GM12878 (cell line): Measurements from ENCODE around the gene TACR1. TPM values are rescaled to one million over a fixed set of nuclear protein-coding genes. Genes with fewer than 3 reads are reported as not detected.

Source experiments
- ATAC-seq: fragments of 200-7000 bp; cut with Tn5 transposase; 3 replicates; pipeline ENCODE4 v1.9.1; 2020; ENCODE audit warnings: mild to moderate bottlenecking, moderate library complexity
- BruUV-seq: library from RNA; stranded (reverse); fragments of 400-500 nt; replicated peaks from 2 replicates; lab custom pipeline; 2021; lab: Mats Ljungman, UMichigan
- CTCF ChIA-PET: fragments of 300-600 bp; sonication (Branson Sonifier 250); formaldehyde crosslinking; extraction: SDS; loops from one replicate; lab custom pipeline; 2021; ENCODE audit warnings: inconsistent platforms; lab: Yijun Ruan, JAX
- POLR2A ChIA-PET: fragments of 350-600 bp; formaldehyde crosslinking; extraction: SDS; loops from one replicate; lab custom pipeline; 2021; ENCODE audit warnings: inconsistent platforms; lab: Charles Lee
- RAD21 ChIA-PET: fragments of 300-600 bp; sonication (Branson Sonifier 250); formaldehyde crosslinking; loops from one replicate; lab custom pipeline; 2023; ENCODE audit warnings: antibody characterized with exemption; ENCODE audit not compliant: unreplicated experiment; lab: Charles Lee
- SMC1A ChIA-PET: fragments of 300-600 bp; sonication (Branson Sonifier 250); formaldehyde crosslinking; loops from one replicate; lab custom pipeline; 2023; ENCODE audit not compliant: unreplicated experiment, uncharacterized antibody; lab: Charles Lee
- DNase-seq: peaks from one replicate; pipeline ENCODE4 v3.0.0-alpha.2; 2011; ENCODE audit warnings: low read depth, low spot score
- FAIRE-seq: peaks from 3 replicates; lab custom pipeline; 2011; peaks lifted over from hg19 to GRCh38; lab: Jason Lieb, UNC
- H2AFZ ChIP-seq: 2 replicates; pipeline ENCODE4 v1.6.0; 2011; ENCODE audit warnings: low read depth, low read length, control low read depth; ENCODE audit not compliant: control insufficient read depth
- H3K27ac ChIP-seq: 2 replicates; pipeline ENCODE4 v1.5.1; 2011; ENCODE audit warnings: control low read depth; ENCODE audit not compliant: control insufficient read depth, insufficient read depth
- H3K27me3 ChIP-seq, 2 experiments: replicated peaks in 1 of 2; 2 replicates each; pipeline versions ENCODE4 v1.6.0 to v1.6.1; 2011; ENCODE audit warnings: low read length in 1 of 2; ENCODE audit not compliant: control insufficient read depth in 2 of 2, insufficient read depth in 2 of 2
- H3K36me3 ChIP-seq, 2 experiments: 2 replicates each; pipeline ENCODE4 v1.5.1; 2011; ENCODE audit warnings: low read length in 1 of 2; ENCODE audit not compliant: control insufficient read depth in 2 of 2, insufficient read depth in 2 of 2
- H3K4me1 ChIP-seq: 2 replicates; pipeline ENCODE4 v1.6.1; 2011; ENCODE audit warnings: mild to moderate bottlenecking, low read length, moderate library complexity, mixed read lengths; ENCODE audit not compliant: control insufficient read depth, insufficient read depth
- H3K4me2 ChIP-seq: 2 replicates; pipeline ENCODE4 v1.6.0; 2011; ENCODE audit warnings: control low read depth; ENCODE audit not compliant: control insufficient read depth, insufficient read depth
- H3K4me3 ChIP-seq: fragments of 200-600 bp; sonication (generic); 2 replicates; pipeline ENCODE4 v1.5.1; 2016
- H3K79me2 ChIP-seq: 2 replicates; pipeline ENCODE4 v1.6.0; 2011; ENCODE audit warnings: low read length; ENCODE audit not compliant: control insufficient read depth, insufficient read depth
- H3K9ac ChIP-seq: 2 replicates; pipeline ENCODE4 v1.8.0; 2011; ENCODE audit warnings: low read length, control low read depth, mixed read lengths; ENCODE audit not compliant: control insufficient read depth, insufficient read depth
- H3K9me3 ChIP-seq: replicated peaks from 3 replicates; pipeline ENCODE4 v1.5.1; 2011; ENCODE audit warnings: mild to moderate bottlenecking, low read length; ENCODE audit not compliant: control insufficient read depth, insufficient read depth
- H4K20me1 ChIP-seq: 2 replicates; pipeline ENCODE4 v1.6.0; 2011; ENCODE audit not compliant: control insufficient read depth, insufficient read depth
- ASH2L ChIP-seq: fragments of 300-600, 200-600 bp; sonication (generic); IDR thresholded peaks from 2 replicates; pipeline ENCODE4 v1.6.1; 2017; ENCODE audit warnings: low read depth, mild to moderate bottlenecking, borderline replicate concordance
- FOXK2 ChIP-seq: fragments of 450-650 bp; IDR thresholded peaks from 2 replicates; pipeline ENCODE4 v1.6.1; 2017; ENCODE audit warnings: mild to moderate bottlenecking, moderate library complexity
- FOXM1 ChIP-seq: IDR thresholded peaks from 2 replicates; pipeline ENCODE4 v1.6.1; 2012; ENCODE audit warnings: low read depth, mild to moderate bottlenecking, inconsistent platforms, low read length, moderate library complexity
- HDAC6 ChIP-seq: fragments of 200-600 bp; sonication (generic); IDR thresholded peaks from one replicate; pipeline ENCODE4 v1.8.0; 2017; ENCODE audit warnings: antibody characterized with exemption; ENCODE audit not compliant: unreplicated experiment
- JUND ChIP-seq: IDR thresholded peaks from 2 replicates; pipeline ENCODE4 v1.6.1; 2012; ENCODE audit warnings: low read depth, mild to moderate bottlenecking, low read length, improper control_type of control experiment, moderate library complexity
- MXI1 ChIP-seq: fragments of 150-350 bp; IDR thresholded peaks from 2 replicates; pipeline ENCODE4 v1.6.1; 2011; ENCODE audit warnings: low read depth, mild to moderate bottlenecking, inconsistent platforms, low read length, improper control_type of control experiment
- NR2C1 ChIP-seq: fragments of 450-650 bp; IDR thresholded peaks from 2 replicates; pipeline ENCODE4 v1.6.1; 2017; ENCODE audit warnings: antibody characterized with exemption, mild to moderate bottlenecking, moderate library complexity
- PBX3 ChIP-seq: IDR thresholded peaks from 2 replicates; pipeline ENCODE4 v1.6.1; 2011; ENCODE audit warnings: mild to moderate bottlenecking, low read depth, low read length, moderate library complexity; ENCODE audit not compliant: insufficient replicate concordance
- RCOR1 ChIP-seq: conservative IDR thresholded peaks from 2 replicates; pipeline ENCODE4 v1.6.1; 2012; ENCODE audit warnings: low read depth, low read length, improper control_type of control experiment
- RUNX3 ChIP-seq: IDR thresholded peaks from 2 replicates; pipeline ENCODE4 v1.6.1; 2012; ENCODE audit warnings: low read length, inconsistent platforms
- SIN3A ChIP-seq: IDR thresholded peaks from 2 replicates; pipeline ENCODE4 v1.6.1; 2012; ENCODE audit warnings: low read depth, low read length, improper control_type of control experiment
- SP1 ChIP-seq: IDR thresholded peaks from one replicate; pipeline ENCODE4 v1.6.1; 2011; ENCODE audit warnings: low read depth, low read length
- SUPT20H ChIP-seq: IDR thresholded peaks from 2 replicates; pipeline ENCODE4 v1.6.1; 2011; ENCODE audit warnings: low read depth, mild to moderate bottlenecking, low read length, moderate library complexity, borderline replicate concordance; ENCODE audit not compliant: control insufficient read depth
- WGBS: methylation state at CpG from one replicate; pipeline ENCODE4 v1.1.6; 2016; ENCODE audit warnings: low lambda C conversion rate; ENCODE audit not compliant: insufficient replicate concordance, insufficient coverage; ENCODE audit errors: missing lambda C conversion rate; 5-methylcytosine and 5-hydroxymethylcytosine counted together
- in situ Hi-C: fragments of 300-500 bp; cut with MboI; formaldehyde crosslinking; loops from 9 replicates; pipeline ENCODE4 v1.14.3; 2018; ENCODE audit warnings: mixed read lengths
- intact Hi-C: fragments of 100-400 bp; cut with micrococcal nuclease; formaldehyde crosslinking; loops from one replicate; pipeline ENCODE4 v1.14.2; 2022; ENCODE audit not compliant: unreplicated experiment
- polyA plus RNA-seq, 11 experiments: library from polyadenylated mRNA; depleted of rRNA in 4 of 11; unstranded in 6 of 11; stranded (reverse) in 5 of 11; fragments of >200 nt; fragmentation: Nextera tagmentation in 4 of 11; fragmentation: Illumina TruSeq in 1 of 11; extraction: Ambion mirVana in 4 of 11; extraction: Trizol in 1 of 11; gene quantifications; 1 replicate in 1 of 11; 2 replicates in 10 of 11; pipeline versions ENCODE4 v1.2.1 to v1.2.3, GENCODE V29; 2011 to 2016; ENCODE audit warnings: inconsistent platforms in 2 of 11, missing spikeins in 2 of 11, low read depth in 1 of 11
- total RNA-seq, 4 experiments: library from RNA; depleted of rRNA in 3 of 4; stranded (reverse); fragments of >200 nt in 3 of 4; fragmentation: Illumina TruSeq in 1 of 4; extraction: Trizol in 1 of 4; gene quantifications; 2 replicates each; pipeline versions ENCODE4 v1.2.1 to v1.2.3, GENCODE V29; 2013 to 2021
- TF ChIP-seq, protein P1 (sequence below): fragments of 450-650 bp; conservative IDR thresholded peaks from 2 replicates; pipeline ENCODE4 v1.6.1; 2017; ENCODE audit warnings: mild to moderate bottlenecking, moderate library complexity

TACR1 gene
- total and polyA plus RNA-seq, 10 of the 15 experiments (the other 5 are each of a cell fraction or from before 2014, with no cell fraction given): 0.04 to 1.4 (median 0.15) TPM

DNA sequence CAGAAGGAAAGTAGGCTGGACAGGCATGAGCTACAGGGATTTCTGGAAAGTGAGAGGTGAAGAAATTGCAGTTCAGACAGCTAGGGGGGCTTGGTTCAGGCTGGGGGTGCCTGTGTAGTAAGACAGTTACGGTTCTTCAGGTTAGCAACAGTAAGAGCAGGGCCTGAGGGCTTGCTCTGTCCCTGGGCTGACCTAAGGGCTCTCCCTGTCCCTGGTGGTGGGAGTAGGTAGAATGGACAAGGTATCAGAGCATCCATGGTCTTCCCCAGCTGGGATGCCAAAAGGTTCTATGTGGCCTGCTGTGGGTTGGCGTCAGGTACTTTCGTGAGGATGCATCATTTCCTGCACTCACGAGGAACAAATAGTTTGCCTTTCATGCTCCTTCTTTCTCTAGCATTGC is 34.6 kb upstream of the TACR1 start:
- H2AFZ ChIP-seq: no peak overlapping the region
- no peaks in the 10 kb centered on the region; the same call in 2 of the 3 replicates for H3K9me3 ChIP-seq
- in situ Hi-C loops (no loop called here), intact Hi-C loops (no loop called here)
- ATAC-seq (no peak), FAIRE-seq (no peak), DNase-seq (no peak)
- no peaks in the 10 kb centered on the region for H4K20me1 ChIP-seq
- POLR2A ChIA-PET: no interaction called here
- RAD21 ChIA-PET: no interaction called here
- H3K27ac ChIP-seq: no peak overlapping the region
- SMC1A ChIA-PET: no interaction called here
- no peaks in the 10 kb centered on the region for H3K27me3 ChIP-seq
- no peak overlapping the region for H3K9ac ChIP-seq
- no peak overlapping the region for H3K4me3 ChIP-seq
- H3K79me2 ChIP-seq: no peaks in the 10 kb centered on the region
- no peaks in the 10 kb centered on the region for H3K4me1 ChIP-seq
- TF ChIP-seq FOXK2 (no peak), FOXM1 (no peak), RUNX3 (no peak)
- TF ChIP-seq, protein P1, sequence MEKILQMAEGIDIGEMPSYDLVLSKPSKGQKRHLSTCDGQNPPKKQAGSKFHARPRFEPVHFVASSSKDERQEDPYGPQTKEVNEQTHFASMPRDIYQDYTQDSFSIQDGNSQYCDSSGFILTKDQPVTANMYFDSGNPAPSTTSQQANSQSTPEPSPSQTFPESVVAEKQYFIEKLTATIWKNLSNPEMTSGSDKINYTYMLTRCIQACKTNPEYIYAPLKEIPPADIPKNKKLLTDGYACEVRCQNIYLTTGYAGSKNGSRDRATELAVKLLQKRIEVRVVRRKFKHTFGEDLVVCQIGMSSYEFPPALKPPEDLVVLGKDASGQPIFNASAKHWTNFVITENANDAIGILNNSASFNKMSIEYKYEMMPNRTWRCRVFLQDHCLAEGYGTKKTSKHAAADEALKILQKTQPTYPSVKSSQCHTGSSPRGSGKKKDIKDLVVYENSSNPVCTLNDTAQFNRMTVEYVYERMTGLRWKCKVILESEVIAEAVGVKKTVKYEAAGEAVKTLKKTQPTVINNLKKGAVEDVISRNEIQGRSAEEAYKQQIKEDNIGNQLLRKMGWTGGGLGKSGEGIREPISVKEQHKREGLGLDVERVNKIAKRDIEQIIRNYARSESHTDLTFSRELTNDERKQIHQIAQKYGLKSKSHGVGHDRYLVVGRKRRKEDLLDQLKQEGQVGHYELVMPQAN: no peak
- H3K4me2 ChIP-seq: no peak overlapping the region
- CTCF ChIA-PET: interaction anchor here (0.9 kb wide), 1 partner anchor 11 kb away, joined by 3 read pairs; no protein-coding TSS in a partner anchor
- no peaks in the 10 kb centered on the region for H3K36me3 ChIP-seq
- BruUV-seq: no TSS peak
- 49% methylated on average over 4 of the region's 4 CpGs for WGBS

DNA sequence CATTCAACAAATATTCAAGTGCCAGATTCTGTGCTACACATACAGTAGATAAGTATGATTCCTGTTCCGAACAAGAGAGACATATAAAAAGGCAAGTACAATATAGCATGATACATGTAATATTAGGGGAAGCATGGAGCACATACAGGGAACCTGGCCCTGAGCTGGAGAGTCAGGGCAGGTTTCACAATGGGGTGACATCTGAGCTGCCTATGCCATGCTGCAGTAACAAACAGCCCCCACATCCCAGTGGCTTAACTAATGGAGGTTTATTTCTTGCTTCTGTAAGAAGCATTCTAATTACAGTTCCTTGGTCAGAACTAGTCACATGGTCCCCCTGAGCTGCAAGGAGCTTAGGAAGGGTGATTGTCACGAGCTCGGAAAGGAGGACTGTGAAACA is 27.3 kb upstream of the TACR1 start:
- Histone ChIP-seq H3K9ac (no peak overlapping the region), H3K79me2 (no peaks in the 10 kb centered on the region), H4K20me1 (no peaks in the 10 kb centered on the region), H3K27ac (no peak overlapping the region), H3K4me1 (no peaks in the 10 kb centered on the region), H3K4me2 (no peak overlapping the region), H3K9me3 (no peaks in the 10 kb centered on the region), H2AFZ (no peak overlapping the region), H3K36me3 (no peaks in the 10 kb centered on the region), H3K27me3 (no peaks in the 10 kb centered on the region), H3K4me3 (no peak overlapping the region)
- intact Hi-C loops (no loop called here), in situ Hi-C loops (no loop called here)
- DNase-seq: no peak
- CTCF ChIA-PET: no interaction called here
- FAIRE-seq: no peak
- BruUV-seq: no TSS peak
- WGBS: 51% methylated on average over 3 of the region's 3 CpGs
- RAD21 ChIA-PET: interaction anchor here (1.1 kb wide), 1 partner anchor 11 kb away, joined by 3 read pairs; no protein-coding TSS in a partner anchor
- POLR2A ChIA-PET: no interaction called here
- ATAC-seq: no peak
- SMC1A ChIA-PET: interaction anchor here (0.6 to 1.3 kb wide), 3 partner anchors 68 to 347 kb away, joined by 3 read pairs; no protein-coding TSS in a partner anchor
- TF ChIP-seq NR2C1 (no peak), HDAC6 (no peak), MXI1 (no peak), ASH2L (no peak), RCOR1 (no peak), SP1 (no peak), PBX3 (no peak), SUPT20H (no peak), SIN3A (no peak), JUND (no peak)
